Heart left ventricle (tissue), 13 donors: ENCODE data around the gene SNAP23.

Source experiments
- CTCF ChIP-seq, 12 donors: fragments of 200-600 bp; sonication (generic) in 4 of 12; IDR thresholded peaks; one replicate each; pipeline versions ENCODE4 v1.5.0 to v1.8.0; 2018 to 2022; ENCODE audit warnings: antibody characterized with exemption in 12 of 12, mild to moderate bottlenecking in 5 of 12
- POLR2A ChIP-seq, 2 donors: fragments of 450-650 bp; IDR thresholded peaks; one replicate each; pipeline ENCODE4 v1.6.1; 2017; ENCODE audit warnings: antibody characterized with exemption in 2 of 2, mild to moderate bottlenecking in 2 of 2, moderate library complexity in 2 of 2
- donor health status: ischemic (EF 13 %, LVEDD 7.1; RV severe dilation, severe dysfunction).
- donor health status: DM: no; HTN: yes; CAD: no.
- donor health status: DM: no; HTN: no; CAD: no.
- donor health status: ischemic (EF 25% LVEDD 6.9; RV normal size, moderate dysfunction).
- donor health status: ischemic (EF 25% LVEDD 5.7; RV mildly dilated, moderate dysfunction).
- donor health status: ischemic (EF 35%, LVEDD 5.7; RV mildly dilated, moderate dysfunction).
- donor health status: nonischemic (EF 11% LVEDD 7.7; RV severe dilation, severe dysfunction).
- donor health status: DM: yes; HTN: yes; CAD: no.
- donor health status: PGD.
- donor health status: ischemic (EF 29% LVEDD 5.4; RV normal size, mild dysfunction).
- donor health status: nonischemic (EF 23%, LVEDD 6.1; RV moderate dilation, normal function).

- TF ChIP-seq CTCF (IDR thresholded peaks at IDR 0.05) (no peak), POLR2A (IDR thresholded peaks at IDR 0.05) (no peak)
Observed at GRCh38 chr15:42576040-42576594, 80.7 kb downstream of the SNAP23 start.
